Caco-2 (cell line): ENCODE results near the gene FAM50B. TPM values are rescaled to one million over a fixed set of nuclear protein-coding genes. Genes with fewer than 3 reads are reported as not detected.

ENCODE experiments used
- BruUV-seq: library from RNA; stranded (reverse); fragments of 400-500 nt; replicated peaks from 2 replicates; lab custom pipeline; 2021; lab: Mats Ljungman, UMichigan
- CTCF ChIA-PET: fragments of 300-600 bp; sonication (Branson Sonifier 250); formaldehyde crosslinking; loops from one replicate; lab custom pipeline; 2022; ENCODE audit warnings: antibody characterized with exemption; lab: Charles Lee
- POLR2A ChIA-PET: fragments of 300-600 bp; sonication (Branson Sonifier 250); formaldehyde crosslinking; loops from one replicate; lab custom pipeline; 2022; ENCODE audit warnings: antibody characterized with exemption; lab: Charles Lee
- DNase-seq, 2 experiments: peaks; one replicate each; pipeline versions ENCODE4 v3.0.0 to v3.0.0-alpha.2; 2020 to 2022
- H3K27me3 ChIP-seq: replicated peaks from 2 replicates; pipeline ENCODE4 v1.6.0; 2011; ENCODE audit warnings: low read length; ENCODE audit not compliant: control insufficient read depth, insufficient read depth
- H3K36me3 ChIP-seq: 2 replicates; pipeline ENCODE4 v1.5.1; 2011; ENCODE audit warnings: low read length; ENCODE audit not compliant: control insufficient read depth, insufficient read depth
- H3K4me1 ChIP-seq: fragments of 250-450 bp; sonication (Bioruptor Pico); 2 replicates; pipeline ENCODE4 v1.5.1; 2020; ENCODE audit warnings: mild to moderate bottlenecking
- H3K4me3 ChIP-seq: 2 replicates; pipeline ENCODE4 v1.5.1; 2011; ENCODE audit warnings: low read depth, mild to moderate bottlenecking, control low read depth, low read length
- H3K9me3 ChIP-seq: fragments of 250-450 bp; sonication (Bioruptor Pico); 2 replicates; pipeline ENCODE4 v1.5.1; 2020; ENCODE audit warnings: mild to moderate bottlenecking, moderate library complexity
- H3K27ac Mint-ChIP-seq: one replicate; pipeline ENCODE4 v1.8.0; 2022; ENCODE audit warnings: mixed read lengths; ENCODE audit not compliant: unreplicated experiment
- H3K27me3 Mint-ChIP-seq: one replicate; pipeline ENCODE4 v1.8.0; 2022; ENCODE audit warnings: mixed read lengths; ENCODE audit not compliant: insufficient read depth, unreplicated experiment
- H3K36me3 Mint-ChIP-seq: one replicate; pipeline ENCODE4 v1.8.0; 2022; ENCODE audit warnings: mild to moderate bottlenecking, mixed read lengths; ENCODE audit not compliant: insufficient read depth, unreplicated experiment
- H3K4me1 Mint-ChIP-seq: one replicate; pipeline ENCODE4 v1.8.0; 2022; ENCODE audit warnings: low read depth, mixed read lengths; ENCODE audit not compliant: unreplicated experiment
- H3K4me3 Mint-ChIP-seq: one replicate; pipeline ENCODE4 v1.8.0; 2022; ENCODE audit warnings: mild to moderate bottlenecking, moderate library complexity, mixed read lengths; ENCODE audit not compliant: unreplicated experiment
- H3K9me3 Mint-ChIP-seq: one replicate; pipeline ENCODE4 v1.8.0; 2022; ENCODE audit warnings: mixed read lengths; ENCODE audit not compliant: unreplicated experiment
- intact Hi-C: fragments of 100-400 bp; cut with micrococcal nuclease; formaldehyde crosslinking; loops from one replicate; pipeline ENCODE4 v1.10.0; 2022; ENCODE audit not compliant: unreplicated experiment
- total RNA-seq: library from RNA; stranded (reverse); gene quantifications from 2 replicates; pipeline ENCODE4 v1.2.3, GENCODE V29; 2022
- TF ChIP-seq, protein P1 (sequence below), 2 experiments: fragments of 200-600 bp in 1 of 2; IDR thresholded peaks; 1 replicate in 1 of 2; 2 replicates in 1 of 2; pipeline versions ENCODE4 v1.5.1 to v1.8.0; 2011 to 2022; ENCODE audit warnings: antibody characterized with exemption in 1 of 2, control low read depth in 1 of 2, inconsistent platforms in 1 of 2, low read depth in 1 of 2, low read length in 1 of 2, mild to moderate bottlenecking in 1 of 2, moderate library complexity in 1 of 2; ENCODE audit not compliant: insufficient read depth in 1 of 2, severe bottlenecking in 1 of 2, unreplicated experiment in 1 of 2

The FAM50B gene
- total RNA-seq, 1 experiment from 2014 or later: not detected

DNA sequence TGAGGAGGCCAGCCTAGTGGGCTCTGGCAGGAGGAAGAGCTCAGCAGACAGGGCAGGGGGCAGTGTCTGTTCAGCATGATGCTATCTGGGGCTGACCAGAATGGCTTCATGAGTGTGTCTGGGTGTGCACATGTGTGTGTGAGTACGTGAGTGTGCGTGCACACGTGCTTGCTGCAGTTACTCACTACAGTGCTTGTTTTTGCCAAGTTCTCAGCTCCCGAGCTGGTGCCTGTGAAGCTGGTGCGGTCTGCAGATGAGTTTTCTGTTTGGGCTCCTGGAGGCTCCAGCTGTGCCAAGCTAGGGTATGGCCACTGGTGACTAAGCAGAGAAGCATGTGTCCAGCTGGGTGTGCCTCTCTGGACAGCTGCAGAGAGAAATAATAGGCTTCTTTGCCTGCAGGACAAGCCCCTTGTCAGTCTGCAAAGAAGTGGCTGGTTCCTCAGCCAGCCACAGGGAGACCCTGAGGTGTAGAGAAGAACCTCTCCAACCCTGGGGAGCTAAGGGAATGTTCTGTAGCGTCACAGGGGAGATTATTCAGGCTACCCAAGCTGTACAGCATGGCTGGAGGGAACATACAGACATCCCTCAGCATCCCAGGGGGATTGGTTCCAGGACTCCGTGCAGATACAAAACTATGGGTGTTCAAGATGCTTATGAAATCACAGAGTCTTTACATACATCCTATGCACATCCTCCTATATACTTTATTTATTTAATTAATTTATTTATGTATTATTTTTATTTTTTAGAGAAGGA lies 40.2 kb upstream of the FAM50B start:
- DNase-seq: peak; percentile 43 to 63
- CTCF ChIA-PET: interaction anchor here (0.8 to 1.2 kb wide), 4 partner anchors 27 to 169 kb away, joined by 3 to 7 read pairs (median 3); no protein-coding TSS in a partner anchor
- TF ChIP-seq, protein P1, sequence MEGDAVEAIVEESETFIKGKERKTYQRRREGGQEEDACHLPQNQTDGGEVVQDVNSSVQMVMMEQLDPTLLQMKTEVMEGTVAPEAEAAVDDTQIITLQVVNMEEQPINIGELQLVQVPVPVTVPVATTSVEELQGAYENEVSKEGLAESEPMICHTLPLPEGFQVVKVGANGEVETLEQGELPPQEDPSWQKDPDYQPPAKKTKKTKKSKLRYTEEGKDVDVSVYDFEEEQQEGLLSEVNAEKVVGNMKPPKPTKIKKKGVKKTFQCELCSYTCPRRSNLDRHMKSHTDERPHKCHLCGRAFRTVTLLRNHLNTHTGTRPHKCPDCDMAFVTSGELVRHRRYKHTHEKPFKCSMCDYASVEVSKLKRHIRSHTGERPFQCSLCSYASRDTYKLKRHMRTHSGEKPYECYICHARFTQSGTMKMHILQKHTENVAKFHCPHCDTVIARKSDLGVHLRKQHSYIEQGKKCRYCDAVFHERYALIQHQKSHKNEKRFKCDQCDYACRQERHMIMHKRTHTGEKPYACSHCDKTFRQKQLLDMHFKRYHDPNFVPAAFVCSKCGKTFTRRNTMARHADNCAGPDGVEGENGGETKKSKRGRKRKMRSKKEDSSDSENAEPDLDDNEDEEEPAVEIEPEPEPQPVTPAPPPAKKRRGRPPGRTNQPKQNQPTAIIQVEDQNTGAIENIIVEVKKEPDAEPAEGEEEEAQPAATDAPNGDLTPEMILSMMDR (IDR thresholded peaks at IDR 0.05; ENCODE audit: insufficient read depth in 1 of 2, low read depth in 1 of 2, low read length in 1 of 2, severe bottlenecking in 1 of 2, unreplicated experiment in 1 of 2): no peak
- Mint-ChIP-seq H3K9me3 (no peaks in the 10 kb centered on the region), H3K4me3 (no peak overlapping the region), H3K27me3 (no peaks in the 10 kb centered on the region), H3K36me3 (no peaks in the 10 kb centered on the region), H3K4me1 (peaks cover 28% of the 10 kb centered on the region), H3K27ac (peak overlapping the region; percentile 74)
- BruUV-seq: no TSS peak
- H3K9me3 ChIP-seq: no peaks in the 10 kb centered on the region
- POLR2A ChIA-PET: interaction anchor here (0.6 kb wide), 1 partner anchor 25 kb away, joined by 6 read pairs; no protein-coding TSS in a partner anchor
- no peaks in the 10 kb centered on the region for H3K27me3 ChIP-seq
- H3K36me3 ChIP-seq: no peaks in the 10 kb centered on the region
- intact Hi-C loops: no loop called here
- peaks cover 42% of the 10 kb centered on the region for H3K4me1 ChIP-seq
- H3K4me3 ChIP-seq: no peak overlapping the region

DNA sequence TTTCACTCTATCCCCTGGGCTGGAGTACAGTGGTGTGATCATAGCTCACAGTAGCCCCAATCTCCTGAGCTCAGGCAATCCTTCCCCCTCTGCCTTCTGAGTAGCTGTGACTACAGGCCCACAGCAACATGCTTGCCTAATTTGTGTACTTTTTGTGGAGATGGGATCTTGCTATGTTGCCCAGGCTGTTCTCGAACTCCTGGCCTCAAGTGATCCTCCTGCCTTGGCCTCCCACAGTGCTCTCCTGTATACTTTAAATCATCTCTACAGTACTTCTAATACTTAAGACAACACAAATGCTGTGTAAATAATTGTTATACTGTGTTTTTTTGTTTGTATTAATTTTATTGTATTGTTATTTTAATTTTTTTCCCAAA lies 39.7 kb upstream of the FAM50B start:
- Mint-ChIP-seq H3K27me3 (no peaks in the 10 kb centered on the region), H3K9me3 (no peaks in the 10 kb centered on the region), H3K36me3 (no peaks in the 10 kb centered on the region), H3K4me3 (no peak overlapping the region), H3K4me1 (peaks cover 25% of the 10 kb centered on the region), H3K27ac (peak overlapping the region; percentile 74)
- intact Hi-C loops: no loop called here
- POLR2A ChIA-PET: no interaction called here
- H3K4me1 ChIP-seq: peaks cover 37% of the 10 kb centered on the region
- CTCF ChIA-PET: interaction anchor here (0.8 to 1.2 kb wide), 3 partner anchors 26 to 169 kb away, joined by 3 read pairs; no protein-coding TSS in a partner anchor
- no peaks in the 10 kb centered on the region for H3K27me3 ChIP-seq
- H3K36me3 ChIP-seq: no peaks in the 10 kb centered on the region
- no peak for DNase-seq
- H3K4me3 ChIP-seq: no peak overlapping the region
- BruUV-seq: no TSS peak
- TF ChIP-seq, protein P1 (IDR thresholded peaks at IDR 0.05; ENCODE audit: insufficient read depth in 1 of 2, low read depth in 1 of 2, low read length in 1 of 2, severe bottlenecking in 1 of 2, unreplicated experiment in 1 of 2): no peak
- H3K9me3 ChIP-seq: no peaks in the 10 kb centered on the region

DNA sequence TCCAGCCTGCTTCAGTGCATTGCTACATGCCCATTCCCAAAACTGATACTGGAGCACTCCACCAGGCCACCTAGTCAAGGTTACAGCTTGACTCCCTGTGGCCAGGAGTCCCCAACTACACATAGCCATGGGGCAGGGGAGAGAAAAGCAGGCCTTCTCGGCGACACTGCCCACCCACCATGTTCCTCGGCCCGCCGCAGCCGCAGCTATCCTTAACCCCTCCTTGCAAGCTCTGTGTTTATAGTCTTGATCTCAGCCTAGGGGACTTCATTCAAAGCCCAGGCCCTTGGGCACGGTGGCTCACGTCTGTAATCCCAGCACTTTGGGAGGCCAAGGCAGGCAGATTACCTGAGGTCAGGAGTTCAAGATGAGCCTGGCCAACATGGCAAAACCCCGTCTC lies 39.2 kb upstream of the FAM50B start:
- no peaks in the 10 kb centered on the region for H3K9me3 Mint-ChIP-seq
- ChIA-PET CTCF (no interaction called here), POLR2A (no interaction called here)
- no peak overlapping the region for H3K27ac Mint-ChIP-seq
- TF ChIP-seq, protein P1 (IDR thresholded peaks at IDR 0.05; ENCODE audit: insufficient read depth in 1 of 2, low read depth in 1 of 2, low read length in 1 of 2, severe bottlenecking in 1 of 2, unreplicated experiment in 1 of 2): no peak
- H3K27me3 Mint-ChIP-seq: no peaks in the 10 kb centered on the region
- no peak overlapping the region for H3K4me3 Mint-ChIP-seq
- H3K4me1 ChIP-seq: peaks cover 34% of the 10 kb centered on the region
- peaks cover 25% of the 10 kb centered on the region for H3K4me1 Mint-ChIP-seq
- H3K9me3 ChIP-seq: no peaks in the 10 kb centered on the region
- H3K4me3 ChIP-seq: no peak overlapping the region
- BruUV-seq: no TSS peak
- DNase-seq: no peak
- no peaks in the 10 kb centered on the region for H3K36me3 ChIP-seq
- no peaks in the 10 kb centered on the region for H3K27me3 ChIP-seq
- H3K36me3 Mint-ChIP-seq: no peaks in the 10 kb centered on the region
- intact Hi-C loops: no loop called here
